Gastrocnemius medialis (tissue), 4 donors: ENCODE measurements around the gene INCENP.
"Not testable (repeated sequence)": the region's sequence is repeated elsewhere in the genome, so short reads cannot be mapped to it uniquely, and the experiment has no call there.

Source experiments
- POLR2A ChIP-seq, 2 donors: fragments of 450-650 bp; IDR thresholded peaks; one replicate each; pipeline ENCODE4 v1.6.1; 2017; ENCODE audit warnings: antibody characterized with exemption in 2 of 2, mild to moderate bottlenecking in 2 of 2, moderate library complexity in 2 of 2
- TF ChIP-seq, protein P1 (sequence below), 5 experiments: fragments of 450-650 bp in 3 of 5; fragments of 200-600 bp in 2 of 5; sonication (generic) in 2 of 5; IDR thresholded peaks in 4 of 5; conservative IDR thresholded peaks in 1 of 5; 1 replicate in 4 of 5; 2 replicates in 1 of 5; pipeline ENCODE4 v1.5.1; 2016 to 2019; ENCODE audit warnings: antibody characterized with exemption in 5 of 5, mild to moderate bottlenecking in 3 of 5, moderate library complexity in 3 of 5

DNA sequence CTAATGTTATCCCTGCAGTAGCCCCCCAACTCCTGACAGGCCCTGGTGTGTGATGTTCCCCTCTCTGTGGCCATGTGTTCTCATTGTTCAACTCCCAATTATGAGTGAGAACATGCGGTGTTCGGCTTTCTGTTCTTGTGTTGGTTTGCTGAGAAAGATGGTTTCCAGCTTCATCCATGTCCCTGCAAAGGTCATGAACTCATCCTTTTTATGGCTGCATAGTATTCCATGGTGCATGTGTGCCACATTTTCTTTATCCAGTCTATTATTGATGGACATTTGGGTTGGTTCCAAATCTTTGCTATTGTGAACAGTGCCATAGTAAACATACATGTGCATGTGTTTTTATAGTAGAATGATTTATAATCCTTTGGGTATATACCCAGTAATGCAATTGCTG, 73.6 kb downstream of the INCENP start:
- TF ChIP-seq, protein P1, sequence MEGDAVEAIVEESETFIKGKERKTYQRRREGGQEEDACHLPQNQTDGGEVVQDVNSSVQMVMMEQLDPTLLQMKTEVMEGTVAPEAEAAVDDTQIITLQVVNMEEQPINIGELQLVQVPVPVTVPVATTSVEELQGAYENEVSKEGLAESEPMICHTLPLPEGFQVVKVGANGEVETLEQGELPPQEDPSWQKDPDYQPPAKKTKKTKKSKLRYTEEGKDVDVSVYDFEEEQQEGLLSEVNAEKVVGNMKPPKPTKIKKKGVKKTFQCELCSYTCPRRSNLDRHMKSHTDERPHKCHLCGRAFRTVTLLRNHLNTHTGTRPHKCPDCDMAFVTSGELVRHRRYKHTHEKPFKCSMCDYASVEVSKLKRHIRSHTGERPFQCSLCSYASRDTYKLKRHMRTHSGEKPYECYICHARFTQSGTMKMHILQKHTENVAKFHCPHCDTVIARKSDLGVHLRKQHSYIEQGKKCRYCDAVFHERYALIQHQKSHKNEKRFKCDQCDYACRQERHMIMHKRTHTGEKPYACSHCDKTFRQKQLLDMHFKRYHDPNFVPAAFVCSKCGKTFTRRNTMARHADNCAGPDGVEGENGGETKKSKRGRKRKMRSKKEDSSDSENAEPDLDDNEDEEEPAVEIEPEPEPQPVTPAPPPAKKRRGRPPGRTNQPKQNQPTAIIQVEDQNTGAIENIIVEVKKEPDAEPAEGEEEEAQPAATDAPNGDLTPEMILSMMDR (IDR thresholded peaks at IDR 0.05 in 4 of 5, conservative IDR thresholded peaks at IDR 0.05 in 1 of 5) = not testable (repeated sequence)
- TF ChIP-seq POLR2A (IDR thresholded peaks at IDR 0.05) = not testable (repeated sequence)
